ENCODE measurements around the gene ABCG1.
A peak's percentile ranks its signal among the peaks of the same experiment; 100 is the strongest.

Gene ABCG1

GRCh38 chr21:42226626-42227025 lies 7.7 kb downstream of the ABCG1 start:
- no peak overlapping the region for H3K27ac ChIP-seq (ENCODE audit: low read length)
- H3K4me1 ChIP-seq (ENCODE audit: control insufficient read depth, insufficient read depth, low read length) = peaks cover 32% of the 10 kb centered on the region
- H3K27me3 ChIP-seq (ENCODE audit: control insufficient read depth in 1 of 2, insufficient read depth in 2 of 2, low read length in 2 of 2) = no peaks in the 10 kb centered on the region
- H3K9ac ChIP-seq (ENCODE audit: low read length in 2 of 2) = no peak overlapping the region
- no peaks in the 10 kb centered on the region for H3K9me3 ChIP-seq (ENCODE audit: control insufficient read depth in 2 of 2, low read length in 2 of 2)
- H3K4me3 ChIP-seq (ENCODE audit: low read length in 2 of 2) = no peak overlapping the region
- peaks cover 0 to 2% of the 10 kb centered on the region in 2 donors for H3K36me3 ChIP-seq (ENCODE audit: control insufficient read depth in 2 of 2, insufficient read depth in 2 of 2, low read length in 2 of 2)

- no peak overlapping the region for H3K4me3 ChIP-seq (ENCODE audit: low read length in 2 of 2)
- peaks cover 29% of the 10 kb centered on the region for H3K4me1 ChIP-seq (ENCODE audit: control insufficient read depth, insufficient read depth, low read length)
- H3K27ac ChIP-seq (ENCODE audit: low read length) = no peak overlapping the region
- no peaks in the 10 kb centered on the region for H3K27me3 ChIP-seq (ENCODE audit: control insufficient read depth in 1 of 2, insufficient read depth in 2 of 2, low read length in 2 of 2)
- H3K9ac ChIP-seq (ENCODE audit: low read length in 2 of 2) = no peak overlapping the region
- peaks cover 0 to 2% of the 10 kb centered on the region in 2 donors for H3K36me3 ChIP-seq (ENCODE audit: control insufficient read depth in 2 of 2, insufficient read depth in 2 of 2, low read length in 2 of 2)
- H3K9me3 ChIP-seq (ENCODE audit: control insufficient read depth in 2 of 2, low read length in 2 of 2) = no peaks in the 10 kb centered on the region
Observed at GRCh38 chr21:42227909-42228708, 9.2 kb downstream of the ABCG1 start.

GRCh38 chr21:42228709-42229220 lies 9.8 kb downstream of the ABCG1 start:
- no peak overlapping the region for H3K4me3 ChIP-seq (ENCODE audit: low read length in 2 of 2)
- no peaks in the 10 kb centered on the region for H3K9me3 ChIP-seq (ENCODE audit: control insufficient read depth in 2 of 2, low read length in 2 of 2)
- H3K36me3 ChIP-seq (ENCODE audit: control insufficient read depth in 2 of 2, insufficient read depth in 2 of 2, low read length in 2 of 2) = peaks cover 0 to 2% of the 10 kb centered on the region in 2 donors
- H3K4me1 ChIP-seq (ENCODE audit: control insufficient read depth, insufficient read depth, low read length) = peaks cover 34% of the 10 kb centered on the region
- no peaks in the 10 kb centered on the region for H3K27me3 ChIP-seq (ENCODE audit: control insufficient read depth in 1 of 2, insufficient read depth in 2 of 2, low read length in 2 of 2)
- no peak overlapping the region for H3K27ac ChIP-seq (ENCODE audit: low read length)
- H3K9ac ChIP-seq (ENCODE audit: low read length in 2 of 2) = no peak overlapping the region

- Histone ChIP-seq H3K36me3 (ENCODE audit: control insufficient read depth in 2 of 2, insufficient read depth in 2 of 2, low read length in 2 of 2) (peaks cover 0 to 2% of the 10 kb centered on the region in 2 donors), H3K9ac (ENCODE audit: low read length in 2 of 2) (no peak overlapping the region), H3K4me3 (ENCODE audit: low read length in 2 of 2) (no peak overlapping the region), H3K4me1 (ENCODE audit: control insufficient read depth, insufficient read depth, low read length) (peaks cover 37% of the 10 kb centered on the region), H3K27ac (ENCODE audit: low read length) (no peak overlapping the region), H3K27me3 (ENCODE audit: control insufficient read depth in 1 of 2, insufficient read depth in 2 of 2, low read length in 2 of 2) (no peaks in the 10 kb centered on the region), H3K9me3 (ENCODE audit: control insufficient read depth in 2 of 2, low read length in 2 of 2) (no peaks in the 10 kb centered on the region)
Observed at GRCh38 chr21:42229676-42230075, 10.7 kb downstream of the ABCG1 start.

GRCh38 chr21:42230178-42230577 lies 11.2 kb downstream of the ABCG1 start:
- Histone ChIP-seq H3K27me3 (ENCODE audit: control insufficient read depth in 1 of 2, insufficient read depth in 2 of 2, low read length in 2 of 2) (no peaks in the 10 kb centered on the region), H3K9me3 (ENCODE audit: control insufficient read depth in 2 of 2, low read length in 2 of 2) (no peaks in the 10 kb centered on the region), H3K4me3 (ENCODE audit: low read length in 2 of 2) (no peak overlapping the region), H3K9ac (ENCODE audit: low read length in 2 of 2) (no peak overlapping the region), H3K36me3 (ENCODE audit: control insufficient read depth in 2 of 2, insufficient read depth in 2 of 2, low read length in 2 of 2) (peaks cover 0 to 2% of the 10 kb centered on the region in 2 donors), H3K4me1 (ENCODE audit: control insufficient read depth, insufficient read depth, low read length) (peaks cover 42% of the 10 kb centered on the region), H3K27ac (ENCODE audit: low read length) (no peak overlapping the region)

GRCh38 chr21:42230636-42231035 lies 11.7 kb downstream of the ABCG1 start:
- H3K4me3 ChIP-seq (ENCODE audit: low read length in 2 of 2) = no peak overlapping the region
- no peak overlapping the region for H3K9ac ChIP-seq (ENCODE audit: low read length in 2 of 2)
- peaks cover 46% of the 10 kb centered on the region for H3K4me1 ChIP-seq (ENCODE audit: control insufficient read depth, insufficient read depth, low read length)
- H3K9me3 ChIP-seq (ENCODE audit: control insufficient read depth in 2 of 2, low read length in 2 of 2) = no peaks in the 10 kb centered on the region
- no peak overlapping the region for H3K27ac ChIP-seq (ENCODE audit: low read length)
- H3K27me3 ChIP-seq (ENCODE audit: control insufficient read depth in 1 of 2, insufficient read depth in 2 of 2, low read length in 2 of 2) = no peaks in the 10 kb centered on the region
- peaks cover 0 to 2% of the 10 kb centered on the region in 2 donors for H3K36me3 ChIP-seq (ENCODE audit: control insufficient read depth in 2 of 2, insufficient read depth in 2 of 2, low read length in 2 of 2)

GRCh38 chr21:42231756-42232155 lies 12.8 kb downstream of the ABCG1 start:
- Histone ChIP-seq H3K36me3 (ENCODE audit: control insufficient read depth in 2 of 2, insufficient read depth in 2 of 2, low read length in 2 of 2) (no peaks in the 10 kb centered on the region), H3K9me3 (ENCODE audit: control insufficient read depth in 2 of 2, low read length in 2 of 2) (no peaks in the 10 kb centered on the region), H3K27ac (ENCODE audit: low read length) (no peak overlapping the region), H3K4me1 (ENCODE audit: control insufficient read depth, insufficient read depth, low read length) (peaks cover 53% of the 10 kb centered on the region), H3K27me3 (ENCODE audit: control insufficient read depth in 1 of 2, insufficient read depth in 2 of 2, low read length in 2 of 2) (no peaks in the 10 kb centered on the region), H3K9ac (ENCODE audit: low read length in 2 of 2) (no peak overlapping the region), H3K4me3 (ENCODE audit: low read length in 2 of 2) (no peak overlapping the region)

- Histone ChIP-seq H3K27ac (ENCODE audit: low read length) (no peak overlapping the region), H3K27me3 (ENCODE audit: control insufficient read depth in 1 of 2, insufficient read depth in 2 of 2, low read length in 2 of 2) (no peaks in the 10 kb centered on the region), H3K36me3 (ENCODE audit: control insufficient read depth in 2 of 2, insufficient read depth in 2 of 2, low read length in 2 of 2) (no peaks in the 10 kb centered on the region), H3K9ac (ENCODE audit: low read length in 2 of 2) (no peak overlapping the region), H3K9me3 (ENCODE audit: control insufficient read depth in 2 of 2, low read length in 2 of 2) (no peaks in the 10 kb centered on the region), H3K4me3 (ENCODE audit: low read length in 2 of 2) (peak overlapping the region in 1 of 2 donors; percentile 28), H3K4me1 (ENCODE audit: control insufficient read depth, insufficient read depth, low read length) (peaks cover 53% of the 10 kb centered on the region)
Observed at GRCh38 chr21:42232176-42232825, 13.4 kb downstream of the ABCG1 start.

GRCh38 chr21:42233067-42233961 lies 14.4 kb downstream of the ABCG1 start:
- peak overlapping the region; percentile 79 for H3K27ac ChIP-seq (ENCODE audit: low read length)
- no peak overlapping the region for H3K9ac ChIP-seq (ENCODE audit: low read length in 2 of 2)
- peak overlapping the region; percentile 31 to 78 for H3K4me3 ChIP-seq (ENCODE audit: low read length in 2 of 2)
- H3K9me3 ChIP-seq (ENCODE audit: control insufficient read depth in 2 of 2, low read length in 2 of 2) = no peaks in the 10 kb centered on the region
- H3K36me3 ChIP-seq (ENCODE audit: control insufficient read depth in 2 of 2, insufficient read depth in 2 of 2, low read length in 2 of 2) = no peaks in the 10 kb centered on the region
- H3K4me1 ChIP-seq (ENCODE audit: control insufficient read depth, insufficient read depth, low read length) = peaks cover 54% of the 10 kb centered on the region
- H3K27me3 ChIP-seq (ENCODE audit: control insufficient read depth in 1 of 2, insufficient read depth in 2 of 2, low read length in 2 of 2) = no peaks in the 10 kb centered on the region

- Histone ChIP-seq H3K4me1 (ENCODE audit: control insufficient read depth, insufficient read depth, low read length) (peaks cover 48% of the 10 kb centered on the region), H3K9ac (ENCODE audit: low read length in 2 of 2) (peak overlapping the region; percentile 42 to 54), H3K4me3 (ENCODE audit: low read length in 2 of 2) (peak overlapping the region; percentile 53 to 78)
Observed at GRCh38 chr21:42234041-42234440, 15.1 kb downstream of the ABCG1 start.

More at GRCh38 chr21:42234041-42234440, 15.1 kb downstream of the ABCG1 start:
- H3K27me3 ChIP-seq (ENCODE audit: control insufficient read depth in 1 of 2, insufficient read depth in 2 of 2, low read length in 2 of 2) = no peaks in the 10 kb centered on the region
- H3K36me3 ChIP-seq (ENCODE audit: control insufficient read depth in 2 of 2, insufficient read depth in 2 of 2, low read length in 2 of 2) = no peaks in the 10 kb centered on the region
- peak overlapping the region; percentile 79 for H3K27ac ChIP-seq (ENCODE audit: low read length)
- H3K9me3 ChIP-seq (ENCODE audit: control insufficient read depth in 2 of 2, low read length in 2 of 2) = no peaks in the 10 kb centered on the region
